ENCODE measurements around the gene TMEM17.

DNA sequence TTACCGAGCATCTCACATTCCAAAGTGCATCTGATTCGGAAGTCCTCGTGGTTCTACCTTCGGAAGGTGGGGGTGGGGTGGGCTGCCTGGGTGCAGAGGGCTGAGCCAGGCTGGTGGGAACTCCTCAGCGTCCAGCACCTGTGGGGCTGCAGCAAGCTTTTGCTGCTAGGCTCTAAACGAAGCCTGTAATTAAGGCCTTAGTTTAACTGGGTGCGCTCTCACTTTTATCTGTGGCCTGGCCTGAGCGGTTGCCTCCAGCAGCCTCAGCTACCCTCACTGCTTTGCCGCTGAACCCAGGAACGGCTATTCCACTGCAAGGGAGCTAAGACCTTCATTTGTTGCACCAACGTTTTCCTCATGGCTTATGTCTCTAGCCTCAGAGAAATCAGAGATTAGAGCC lies 48.4 kb downstream of the TMEM17 start:
- TF ChIP-seq, protein P1, sequence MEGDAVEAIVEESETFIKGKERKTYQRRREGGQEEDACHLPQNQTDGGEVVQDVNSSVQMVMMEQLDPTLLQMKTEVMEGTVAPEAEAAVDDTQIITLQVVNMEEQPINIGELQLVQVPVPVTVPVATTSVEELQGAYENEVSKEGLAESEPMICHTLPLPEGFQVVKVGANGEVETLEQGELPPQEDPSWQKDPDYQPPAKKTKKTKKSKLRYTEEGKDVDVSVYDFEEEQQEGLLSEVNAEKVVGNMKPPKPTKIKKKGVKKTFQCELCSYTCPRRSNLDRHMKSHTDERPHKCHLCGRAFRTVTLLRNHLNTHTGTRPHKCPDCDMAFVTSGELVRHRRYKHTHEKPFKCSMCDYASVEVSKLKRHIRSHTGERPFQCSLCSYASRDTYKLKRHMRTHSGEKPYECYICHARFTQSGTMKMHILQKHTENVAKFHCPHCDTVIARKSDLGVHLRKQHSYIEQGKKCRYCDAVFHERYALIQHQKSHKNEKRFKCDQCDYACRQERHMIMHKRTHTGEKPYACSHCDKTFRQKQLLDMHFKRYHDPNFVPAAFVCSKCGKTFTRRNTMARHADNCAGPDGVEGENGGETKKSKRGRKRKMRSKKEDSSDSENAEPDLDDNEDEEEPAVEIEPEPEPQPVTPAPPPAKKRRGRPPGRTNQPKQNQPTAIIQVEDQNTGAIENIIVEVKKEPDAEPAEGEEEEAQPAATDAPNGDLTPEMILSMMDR (IDR thresholded peaks at IDR 0.05; ENCODE audit: insufficient read depth, low read length): no peak
- no peak for TF ChIP-seq POLR2AphosphoS5 (IDR thresholded peaks at IDR 0.05; ENCODE audit: low read depth)
- TF ChIP-seq, protein P2, sequence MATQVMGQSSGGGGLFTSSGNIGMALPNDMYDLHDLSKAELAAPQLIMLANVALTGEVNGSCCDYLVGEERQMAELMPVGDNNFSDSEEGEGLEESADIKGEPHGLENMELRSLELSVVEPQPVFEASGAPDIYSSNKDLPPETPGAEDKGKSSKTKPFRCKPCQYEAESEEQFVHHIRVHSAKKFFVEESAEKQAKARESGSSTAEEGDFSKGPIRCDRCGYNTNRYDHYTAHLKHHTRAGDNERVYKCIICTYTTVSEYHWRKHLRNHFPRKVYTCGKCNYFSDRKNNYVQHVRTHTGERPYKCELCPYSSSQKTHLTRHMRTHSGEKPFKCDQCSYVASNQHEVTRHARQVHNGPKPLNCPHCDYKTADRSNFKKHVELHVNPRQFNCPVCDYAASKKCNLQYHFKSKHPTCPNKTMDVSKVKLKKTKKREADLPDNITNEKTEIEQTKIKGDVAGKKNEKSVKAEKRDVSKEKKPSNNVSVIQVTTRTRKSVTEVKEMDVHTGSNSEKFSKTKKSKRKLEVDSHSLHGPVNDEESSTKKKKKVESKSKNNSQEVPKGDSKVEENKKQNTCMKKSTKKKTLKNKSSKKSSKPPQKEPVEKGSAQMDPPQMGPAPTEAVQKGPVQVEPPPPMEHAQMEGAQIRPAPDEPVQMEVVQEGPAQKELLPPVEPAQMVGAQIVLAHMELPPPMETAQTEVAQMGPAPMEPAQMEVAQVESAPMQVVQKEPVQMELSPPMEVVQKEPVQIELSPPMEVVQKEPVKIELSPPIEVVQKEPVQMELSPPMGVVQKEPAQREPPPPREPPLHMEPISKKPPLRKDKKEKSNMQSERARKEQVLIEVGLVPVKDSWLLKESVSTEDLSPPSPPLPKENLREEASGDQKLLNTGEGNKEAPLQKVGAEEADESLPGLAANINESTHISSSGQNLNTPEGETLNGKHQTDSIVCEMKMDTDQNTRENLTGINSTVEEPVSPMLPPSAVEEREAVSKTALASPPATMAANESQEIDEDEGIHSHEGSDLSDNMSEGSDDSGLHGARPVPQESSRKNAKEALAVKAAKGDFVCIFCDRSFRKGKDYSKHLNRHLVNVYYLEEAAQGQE (IDR thresholded peaks at IDR 0.05; ENCODE audit: insufficient replicate concordance, low read depth): no peak
- TF ChIP-seq GABPA (IDR thresholded peaks at IDR 0.05; ENCODE audit: low read depth): no peak
- no peak for TF ChIP-seq SPI1 (IDR thresholded peaks at IDR 0.05; ENCODE audit: borderline replicate concordance, low read depth)

All from HL-60 (cell line).